Measurements from ENCODE around the gene CRYL1. TPM values are rescaled to one million over a fixed set of nuclear protein-coding genes. Genes with fewer than 3 reads are reported as not detected.
A peak's percentile ranks its signal among the peaks of the same experiment; 100 is the strongest.

CRYL1 gene
- total RNA-seq, 5 donors from 2014 or later (not counting 1 experiment from before 2014, with no cell fraction given) = 12.3 to 21.5 (median 17.9) TPM

GRCh38 chr13:20460761-20461160 is 64.9 kb downstream of the CRYL1 start:
- Histone ChIP-seq H3K4me1 (ENCODE audit: control insufficient read depth in 1 of 2, extremely low read depth in 1 of 2, insufficient read depth in 2 of 2, low read length in 2 of 2) (peaks cover 0 to 15% of the 10 kb centered on the region in 2 experiments), H3K27ac (ENCODE audit: low read length) (no peak overlapping the region), H3K4me3 (ENCODE audit: control insufficient read depth in 1 of 2, extremely low read depth in 1 of 2, low read length in 1 of 2) (no peak overlapping the region), H3K9me3 (no peaks in the 10 kb centered on the region), H3K36me3 (ENCODE audit: control insufficient read depth in 2 of 2, extremely low read depth in 1 of 2, insufficient read depth in 1 of 2, low read length in 1 of 2) (no peaks in the 10 kb centered on the region), H3K27me3 (replicated peaks in 1 of 2; ENCODE audit: control insufficient read depth in 2 of 2, extremely low read depth in 1 of 2, insufficient read depth in 2 of 2, low read length in 1 of 2) (no peaks in the 10 kb centered on the region)
- no peak for ATAC-seq (replicated peaks in 1 of 4)
- 100% methylated on average over 2 of the region's 11 CpGs for WGBS (ENCODE audit: insufficient coverage)
- Mint-ChIP-seq H3K27ac (no peak overlapping the region), H3K36me3 (peaks cover 11% of the 10 kb centered on the region), H3K4me1 (peaks cover 19 to 28% (median 21%) of the 10 kb centered on the region in 3 donors), H3K4me3 (peak overlapping the region in 1 of 3 donors; percentile 11), H3K27me3 (no peaks in the 10 kb centered on the region), H3K9me3 (peaks cover 0 to 3% (median under 1%) of the 10 kb centered on the region in 3 donors)
- no peak for DNase-seq
- ChIA-PET POLR2A (no interaction called here), CTCF (interaction anchor here in 1 of 2 donors (0.6 kb wide), 1 partner anchor 1599 kb away, joined by 7 read pairs; no protein-coding TSS in a partner anchor)

GRCh38 chr13:20457670-20458069 is 68.0 kb downstream of the CRYL1 start:
- peaks cover 20% of the 10 kb centered on the region for H3K36me3 Mint-ChIP-seq
- Histone ChIP-seq H3K36me3 (ENCODE audit: control insufficient read depth in 2 of 2, extremely low read depth in 1 of 2, insufficient read depth in 1 of 2, low read length in 1 of 2) (no peaks in the 10 kb centered on the region), H3K9me3 (no peaks in the 10 kb centered on the region), H3K4me1 (ENCODE audit: control insufficient read depth in 1 of 2, extremely low read depth in 1 of 2, insufficient read depth in 2 of 2, low read length in 2 of 2) (peaks cover 0 to 15% of the 10 kb centered on the region in 2 experiments), H3K27ac (ENCODE audit: low read length) (no peak overlapping the region), H3K4me3 (ENCODE audit: control insufficient read depth in 1 of 2, extremely low read depth in 1 of 2, low read length in 1 of 2) (no peak overlapping the region), H3K27me3 (replicated peaks in 1 of 2; ENCODE audit: control insufficient read depth in 2 of 2, extremely low read depth in 1 of 2, insufficient read depth in 2 of 2, low read length in 1 of 2) (no peaks in the 10 kb centered on the region)
- DNase-seq = no peak
- POLR2A ChIA-PET = no interaction called here
- CTCF ChIA-PET = no interaction called here
- H3K4me3 Mint-ChIP-seq = no peak overlapping the region
- H3K9me3 Mint-ChIP-seq = peaks cover 2 to 3% (median 3%) of the 10 kb centered on the region in 3 donors
- WGBS (ENCODE audit: insufficient coverage) = 61% methylated on average over 2 of the region's 6 CpGs
- ATAC-seq (replicated peaks in 1 of 4) = no peak
- no peaks in the 10 kb centered on the region for H3K27me3 Mint-ChIP-seq
- H3K27ac Mint-ChIP-seq = peak overlapping the region in 1 of 2 donors; percentile 46
- H3K4me1 Mint-ChIP-seq = peaks cover 19 to 28% (median 23%) of the 10 kb centered on the region in 3 donors

- Histone ChIP-seq H3K36me3 (ENCODE audit: control insufficient read depth in 2 of 2, extremely low read depth in 1 of 2, insufficient read depth in 1 of 2, low read length in 1 of 2) (no peaks in the 10 kb centered on the region), H3K27me3 (replicated peaks in 1 of 2; ENCODE audit: control insufficient read depth in 2 of 2, extremely low read depth in 1 of 2, insufficient read depth in 2 of 2, low read length in 1 of 2) (no peaks in the 10 kb centered on the region), H3K9me3 (no peaks in the 10 kb centered on the region), H3K27ac (ENCODE audit: low read length) (no peak overlapping the region), H3K4me1 (ENCODE audit: control insufficient read depth in 1 of 2, extremely low read depth in 1 of 2, insufficient read depth in 2 of 2, low read length in 2 of 2) (peaks cover 0 to 15% of the 10 kb centered on the region in 2 experiments), H3K4me3 (ENCODE audit: control insufficient read depth in 1 of 2, extremely low read depth in 1 of 2, low read length in 1 of 2) (no peak overlapping the region)
- 88% methylated on average over 1 of the region's 2 CpGs for WGBS (ENCODE audit: insufficient coverage)
- Mint-ChIP-seq H3K36me3 (peaks cover 20% of the 10 kb centered on the region), H3K27ac (no peak overlapping the region), H3K4me1 (peaks cover 27 to 32% (median 28%) of the 10 kb centered on the region in 3 donors), H3K27me3 (no peaks in the 10 kb centered on the region), H3K4me3 (no peak overlapping the region), H3K9me3 (peaks cover 2 to 3% (median 3%) of the 10 kb centered on the region in 3 donors)
- ChIA-PET POLR2A (interaction anchor here in 1 of 2 donors (0.6 kb wide), 1 partner anchor 308 kb away, joined by 3 read pairs; no protein-coding TSS in a partner anchor), CTCF (no interaction called here)
- DNase-seq (no peak), ATAC-seq (replicated peaks in 1 of 4) (no peak)
Measured at GRCh38 chr13:20456737-20457136, 68.9 kb downstream of the CRYL1 start.

- ATAC-seq (replicated peaks in 1 of 4) (no peak), DNase-seq (no peak)
- no peaks in the 10 kb centered on the region for H3K27me3 ChIP-seq (replicated peaks in 1 of 2; ENCODE audit: control insufficient read depth in 2 of 2, extremely low read depth in 1 of 2, insufficient read depth in 2 of 2, low read length in 1 of 2)
- H3K27ac Mint-ChIP-seq = no peak overlapping the region
- no peak overlapping the region for H3K27ac ChIP-seq (ENCODE audit: low read length)
- no peak overlapping the region for H3K4me3 Mint-ChIP-seq
- no peaks in the 10 kb centered on the region for H3K36me3 ChIP-seq (ENCODE audit: control insufficient read depth in 2 of 2, extremely low read depth in 1 of 2, insufficient read depth in 1 of 2, low read length in 1 of 2)
- ChIA-PET CTCF (interaction anchor here in 1 of 2 donors (1.2 kb wide), 1 partner anchor 25 kb away, joined by 4 read pairs; no protein-coding TSS in a partner anchor), POLR2A (interaction anchor here in 1 of 2 donors (0.6 kb wide), 1 partner anchor 374 kb away, joined by 12 read pairs; no protein-coding TSS in a partner anchor)
- H3K4me3 ChIP-seq (ENCODE audit: control insufficient read depth in 1 of 2, extremely low read depth in 1 of 2, low read length in 1 of 2) = no peak overlapping the region
- H3K4me1 Mint-ChIP-seq = peaks cover 11 to 18% (median 14%) of the 10 kb centered on the region in 3 donors
- H3K9me3 Mint-ChIP-seq = peaks cover 10 to 32% (median 22%) of the 10 kb centered on the region in 3 donors
- H3K27me3 Mint-ChIP-seq = no peaks in the 10 kb centered on the region
- H3K4me1 ChIP-seq (ENCODE audit: control insufficient read depth in 1 of 2, extremely low read depth in 1 of 2, insufficient read depth in 2 of 2, low read length in 2 of 2) = no peaks in the 10 kb centered on the region
- peaks cover 4% of the 10 kb centered on the region for H3K9me3 ChIP-seq
- peaks cover 34% of the 10 kb centered on the region for H3K36me3 Mint-ChIP-seq
Measured at GRCh38 chr13:20451397-20451796, 74.3 kb downstream of the CRYL1 start.

GRCh38 chr13:20448470-20448869 is 77.2 kb downstream of the CRYL1 start:
- no peak overlapping the region for H3K4me3 ChIP-seq (ENCODE audit: control insufficient read depth in 1 of 2, extremely low read depth in 1 of 2, low read length in 1 of 2)
- no peak overlapping the region for H3K4me3 Mint-ChIP-seq
- H3K27me3 ChIP-seq (replicated peaks in 1 of 2; ENCODE audit: control insufficient read depth in 2 of 2, extremely low read depth in 1 of 2, insufficient read depth in 2 of 2, low read length in 1 of 2) = no peaks in the 10 kb centered on the region
- H3K36me3 ChIP-seq (ENCODE audit: control insufficient read depth in 2 of 2, extremely low read depth in 1 of 2, insufficient read depth in 1 of 2, low read length in 1 of 2) = no peaks in the 10 kb centered on the region
- ChIA-PET POLR2A (no interaction called here), CTCF (no interaction called here)
- peaks cover 4% of the 10 kb centered on the region for H3K9me3 ChIP-seq
- H3K27ac ChIP-seq (ENCODE audit: low read length) = no peak overlapping the region
- peaks cover 10 to 28% (median 20%) of the 10 kb centered on the region in 3 donors for H3K9me3 Mint-ChIP-seq
- peaks cover 36% of the 10 kb centered on the region for H3K36me3 Mint-ChIP-seq
- ATAC-seq (replicated peaks in 1 of 4) (no peak), DNase-seq (no peak)
- no peaks in the 10 kb centered on the region for H3K27me3 Mint-ChIP-seq
- no CpG with 5 or more reads among the region's 1 CpG for WGBS (ENCODE audit: insufficient coverage)
- no peak overlapping the region for H3K27ac Mint-ChIP-seq
- H3K4me1 ChIP-seq (ENCODE audit: control insufficient read depth in 1 of 2, extremely low read depth in 1 of 2, insufficient read depth in 2 of 2, low read length in 2 of 2) = no peaks in the 10 kb centered on the region
- H3K4me1 Mint-ChIP-seq = peaks cover 11 to 20% (median 11%) of the 10 kb centered on the region in 3 donors

- CTCF ChIA-PET = no interaction called here
- H3K4me1 Mint-ChIP-seq = peaks cover 20 to 26% (median 21%) of the 10 kb centered on the region in 3 donors
- POLR2A ChIA-PET = no interaction called here
Measured at GRCh38 chr13:20446900-20447299, 78.8 kb downstream of the CRYL1 start.

More at GRCh38 chr13:20446900-20447299, 78.8 kb downstream of the CRYL1 start:
- Mint-ChIP-seq H3K27ac (no peak overlapping the region), H3K9me3 (peaks cover 10 to 28% (median 20%) of the 10 kb centered on the region in 3 donors), H3K27me3 (no peaks in the 10 kb centered on the region), H3K36me3 (peaks cover 36% of the 10 kb centered on the region), H3K4me3 (no peak overlapping the region)
- H3K27me3 ChIP-seq (replicated peaks in 1 of 2; ENCODE audit: control insufficient read depth in 2 of 2, extremely low read depth in 1 of 2, insufficient read depth in 2 of 2, low read length in 1 of 2) = no peaks in the 10 kb centered on the region
- H3K4me1 ChIP-seq (ENCODE audit: control insufficient read depth in 1 of 2, extremely low read depth in 1 of 2, insufficient read depth in 2 of 2, low read length in 2 of 2) = no peaks in the 10 kb centered on the region
- peaks cover 4% of the 10 kb centered on the region for H3K9me3 ChIP-seq
- ATAC-seq (replicated peaks in 1 of 4) (no peak), DNase-seq (no peak)
- H3K4me3 ChIP-seq (ENCODE audit: control insufficient read depth in 1 of 2, extremely low read depth in 1 of 2, low read length in 1 of 2) = no peak overlapping the region
- no peak overlapping the region for H3K27ac ChIP-seq (ENCODE audit: low read length)
- H3K36me3 ChIP-seq (ENCODE audit: control insufficient read depth in 2 of 2, extremely low read depth in 1 of 2, insufficient read depth in 1 of 2, low read length in 1 of 2) = no peaks in the 10 kb centered on the region

Data from T-cell (primary cell).